ENCODE data around the gene YIF1B. TPM values are rescaled to one million over a fixed set of nuclear protein-coding genes. Genes with fewer than 3 reads are reported as not detected.
"Not testable (repeated sequence)": the region's sequence is repeated elsewhere in the genome, so short reads cannot be mapped to it uniquely, and the experiment has no call there.

YIF1B gene
- total RNA-seq, 2 donors from 2014 or later, result 34.7 to 71.9 TPM

GRCh38 chr19:38340927-38341326 lies 25.2 kb upstream of the YIF1B start:
- Histone ChIP-seq H3K4me1 (replicated peaks) (no peaks in the 10 kb centered on the region), H3K4me3 (no peak overlapping the region), H3K36me3 (no peaks in the 10 kb centered on the region), H3K27ac (no peak overlapping the region), H3K27me3 (replicated peaks; ENCODE audit: insufficient read depth) (no peaks in the 10 kb centered on the region), H3K9me3 (no peaks in the 10 kb centered on the region)
- TF ChIP-seq, protein P1, sequence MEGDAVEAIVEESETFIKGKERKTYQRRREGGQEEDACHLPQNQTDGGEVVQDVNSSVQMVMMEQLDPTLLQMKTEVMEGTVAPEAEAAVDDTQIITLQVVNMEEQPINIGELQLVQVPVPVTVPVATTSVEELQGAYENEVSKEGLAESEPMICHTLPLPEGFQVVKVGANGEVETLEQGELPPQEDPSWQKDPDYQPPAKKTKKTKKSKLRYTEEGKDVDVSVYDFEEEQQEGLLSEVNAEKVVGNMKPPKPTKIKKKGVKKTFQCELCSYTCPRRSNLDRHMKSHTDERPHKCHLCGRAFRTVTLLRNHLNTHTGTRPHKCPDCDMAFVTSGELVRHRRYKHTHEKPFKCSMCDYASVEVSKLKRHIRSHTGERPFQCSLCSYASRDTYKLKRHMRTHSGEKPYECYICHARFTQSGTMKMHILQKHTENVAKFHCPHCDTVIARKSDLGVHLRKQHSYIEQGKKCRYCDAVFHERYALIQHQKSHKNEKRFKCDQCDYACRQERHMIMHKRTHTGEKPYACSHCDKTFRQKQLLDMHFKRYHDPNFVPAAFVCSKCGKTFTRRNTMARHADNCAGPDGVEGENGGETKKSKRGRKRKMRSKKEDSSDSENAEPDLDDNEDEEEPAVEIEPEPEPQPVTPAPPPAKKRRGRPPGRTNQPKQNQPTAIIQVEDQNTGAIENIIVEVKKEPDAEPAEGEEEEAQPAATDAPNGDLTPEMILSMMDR (IDR thresholded peaks at IDR 0.05), result no peak
- TF ChIP-seq POLR2AphosphoS5 (IDR thresholded peaks at IDR 0.05), result no peak
- TF ChIP-seq POLR2A (IDR thresholded peaks at IDR 0.05), result no peak
- 96% methylated on average over 2 of the region's 2 CpGs for WGBS
- intact Hi-C loops (cut with DNase I), result no loop called here
- DNase-seq (ENCODE audit: low spot score), result no peak

DNA sequence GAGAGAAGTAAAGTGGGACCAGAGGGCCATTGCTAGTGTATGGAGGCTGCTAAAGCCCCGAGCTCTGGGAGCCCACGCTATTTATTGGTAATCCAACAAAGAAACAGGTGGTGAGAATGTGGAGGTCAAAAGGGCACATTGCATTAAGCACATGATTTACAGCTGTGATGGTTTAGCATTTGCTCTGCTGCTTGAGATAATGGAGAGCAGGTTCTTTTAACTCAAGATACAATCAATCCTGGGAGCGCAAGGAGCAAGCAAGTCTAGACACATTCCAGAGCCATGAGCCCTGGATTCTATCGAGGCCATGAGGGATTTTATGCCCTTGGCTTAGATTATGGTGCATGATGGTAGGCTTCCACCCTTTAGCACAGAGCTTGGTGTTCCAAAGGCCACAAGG lies 23.3 kb upstream of the YIF1B start:
- H3K27me3 ChIP-seq (replicated peaks; ENCODE audit: insufficient read depth); H3K36me3 ChIP-seq; H3K9me3 ChIP-seq; H3K4me1 ChIP-seq (replicated peaks); H3K4me3 ChIP-seq; H3K27ac ChIP-seq; DNase-seq (ENCODE audit: low spot score): not testable (repeated sequence)
- intact Hi-C loops (cut with DNase I), result loop anchor here (10.0 kb wide), 2 partner anchors 194 to 434 kb away; partner anchors contain the start of genes SIPA1L3 and WDR87
- 51% methylated on average over 4 of the region's 4 CpGs for WGBS

- Histone ChIP-seq H3K27me3 (replicated peaks; ENCODE audit: insufficient read depth) (no peaks in the 10 kb centered on the region), H3K36me3 (no peaks in the 10 kb centered on the region), H3K9me3 (no peaks in the 10 kb centered on the region), H3K27ac (peak overlapping the region; percentile 95 to 98), H3K4me1 (replicated peaks) (no peaks in the 10 kb centered on the region), H3K4me3 (peak overlapping the region; percentile 61 to 69)
- DNase-seq (ENCODE audit: low spot score), result no peak
- intact Hi-C loops (cut with DNase I), result loop anchor here (2.0 to 10.0 kb wide), 3 partner anchors 37 to 433 kb away; partner anchors contain the start of genes PSMD8, SIPA1L3 and WDR87
- no peak for TF ChIP-seq POLR2A (IDR thresholded peaks at IDR 0.05)
- no peak for TF ChIP-seq POLR2AphosphoS5 (IDR thresholded peaks at IDR 0.05)
- TF ChIP-seq, protein P1 (IDR thresholded peaks at IDR 0.05), result no peak
- 55% methylated on average over 10 of the region's 10 CpGs for WGBS
Measured at GRCh38 chr19:38337360-38337653, 21.6 kb upstream of the YIF1B start.

GRCh38 chr19:38336638-38337359 lies 21.1 kb upstream of the YIF1B start:
- H3K27me3 ChIP-seq (replicated peaks; ENCODE audit: insufficient read depth), result no peaks in the 10 kb centered on the region
- H3K9me3 ChIP-seq, result no peaks in the 10 kb centered on the region
- no peaks in the 10 kb centered on the region for H3K36me3 ChIP-seq
- intact Hi-C loops (cut with DNase I), result loop anchor here (2.0 to 10.0 kb wide), 3 partner anchors 38 to 432 kb away; partner anchors contain the start of genes PSMD8, SIPA1L3 and WDR87
- H3K27ac ChIP-seq, result peak overlapping the region; percentile 95 to 98
- no peaks in the 10 kb centered on the region for H3K4me1 ChIP-seq (replicated peaks)
- WGBS, result 2% methylated on average over 41 of the region's 41 CpGs
- TF ChIP-seq, protein P1 (IDR thresholded peaks at IDR 0.05), result no peak
- peak; percentile 25 for TF ChIP-seq POLR2AphosphoS5 (IDR thresholded peaks at IDR 0.05)
- peak; percentile 21 for TF ChIP-seq POLR2A (IDR thresholded peaks at IDR 0.05)
- peak overlapping the region; percentile 61 to 69 for H3K4me3 ChIP-seq
- DNase-seq (ENCODE audit: low spot score), result peak; percentile 96

DNA sequence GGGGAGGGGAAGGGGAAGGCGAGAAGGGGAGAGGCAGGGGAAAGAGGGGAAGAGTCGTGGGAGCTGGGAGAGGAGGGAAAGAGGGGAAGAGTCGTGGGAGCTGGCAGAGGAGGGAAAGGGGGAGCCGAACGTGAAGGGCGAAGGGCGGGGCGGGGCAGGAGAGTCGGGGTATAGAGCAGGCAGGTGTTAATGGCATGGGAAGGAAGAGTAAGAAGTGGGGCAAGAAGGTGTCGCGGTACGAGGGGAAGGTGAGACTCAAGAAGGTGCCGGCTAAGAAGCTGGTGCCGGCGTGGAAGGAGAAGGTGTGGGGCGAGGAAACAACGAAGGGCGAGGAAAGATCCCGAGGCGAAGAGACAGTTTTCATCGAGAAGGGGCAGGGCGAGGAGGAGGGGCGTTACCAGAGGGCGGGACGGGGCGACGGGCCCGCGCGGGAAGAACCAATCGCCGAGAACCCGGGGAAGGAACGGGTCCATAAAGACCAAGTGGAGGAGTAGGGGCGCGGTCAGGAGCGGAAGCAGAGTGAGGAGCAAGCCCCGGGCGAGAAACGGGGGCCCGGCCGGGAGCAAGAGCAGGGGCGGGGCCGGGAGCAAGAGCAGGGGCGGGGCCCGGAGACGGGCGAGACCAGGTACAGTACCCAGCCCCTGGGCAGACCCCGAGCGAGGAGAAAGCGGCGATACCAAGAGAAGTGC lies 20.3 kb upstream of the YIF1B start:
- WGBS, result under 1% methylated on average over 52 of the region's 52 CpGs
- Histone ChIP-seq H3K27ac (peak overlapping the region; percentile 95 to 98), H3K4me1 (replicated peaks) (no peaks in the 10 kb centered on the region), H3K36me3 (no peaks in the 10 kb centered on the region), H3K4me3 (peak overlapping the region; percentile 61 to 69), H3K27me3 (replicated peaks; ENCODE audit: insufficient read depth) (no peaks in the 10 kb centered on the region), H3K9me3 (no peaks in the 10 kb centered on the region)
- TF ChIP-seq POLR2A (IDR thresholded peaks at IDR 0.05) (peak; percentile 65), POLR2AphosphoS5 (IDR thresholded peaks at IDR 0.05) (peak; percentile 84)
- TF ChIP-seq, protein P1 (IDR thresholded peaks at IDR 0.05), result no peak
- peak; percentile 94 for DNase-seq (ENCODE audit: low spot score)
- intact Hi-C loops (cut with DNase I), result loop anchor here (2.0 to 10.0 kb wide), 4 partner anchors 39 to 431 kb away; partner anchors contain the start of genes PSMD8, SIPA1L3 and WDR87
